AG09309 (cell line): ENCODE measurements around the gene MYADML2.
A peak's percentile ranks its signal among the peaks of the same experiment; 100 is the strongest.

Experiments
- DNase-seq: peaks from one replicate; pipeline ENCODE4 v3.0.0-alpha.2; 2010; ENCODE audit warnings: low read depth
- H3K4me3 ChIP-seq: 2 replicates; pipeline ENCODE4 v1.5.1; 2011; ENCODE audit warnings: mild to moderate bottlenecking, low read depth, low read length, moderate library complexity; ENCODE audit not compliant: control insufficient read depth
- CTCF ChIP-seq: IDR thresholded peaks from 2 replicates; pipeline ENCODE4 v1.5.1; 2011; ENCODE audit warnings: mild to moderate bottlenecking, low read depth, low read length, inconsistent platforms; ENCODE audit not compliant: insufficient read depth, control insufficient read depth; ENCODE audit errors: missing control alignments

MYADML2 gene

GRCh38 chr17:81977211-81977808 is 30.3 kb upstream of the MYADML2 start, which contains the start of gene ASPSCR1:
Gene ASPSCR1, plus strand, starts transcription at chr17:81977629. Its CDS starts 18 bp downstream, at chr17:81977647.
- TF ChIP-seq CTCF: no peak
- peak; percentile 55 for DNase-seq

GRCh38 chr17:81976332-81977210 is 29.5 kb upstream of the MYADML2 start:
- no peak for DNase-seq
- peak overlapping the region; percentile 64 for H3K4me3 ChIP-seq
- no peak for TF ChIP-seq CTCF

More at GRCh38 chr17:81977211-81977808, 30.3 kb upstream of the MYADML2 start, which contains the start of gene ASPSCR1:
- peak within 1 kb of the TSS; percentile 87 for H3K4me3 ChIP-seq

GRCh38 chr17:81973432-81973831 is 26.4 kb upstream of the MYADML2 start:
- H3K4me3 ChIP-seq: no peak overlapping the region
- no peak for TF ChIP-seq CTCF
- DNase-seq: no peak

GRCh38 chr17:81968850-81969812 is 22.1 kb upstream of the MYADML2 start:
- no peak overlapping the region for H3K4me3 ChIP-seq
- DNase-seq: no peak
- no peak for TF ChIP-seq CTCF

GRCh38 chr17:81968396-81968745 is 21.3 kb upstream of the MYADML2 start:
- no peak overlapping the region for H3K4me3 ChIP-seq
- no peak for TF ChIP-seq CTCF
- DNase-seq: no peak
